ENCODE results near the gene ZNRF2. TPM values are rescaled to one million over a fixed set of nuclear protein-coding genes. Genes with fewer than 3 reads are reported as not detected.

Gene ZNRF2
- total RNA-seq, 3 donors from 2014 or later: 8.0 to 9.4 (median 8.3) TPM

- Mint-ChIP-seq H3K4me1 (ENCODE audit: low read depth) (peaks cover 2% of the 10 kb centered on the region), H3K36me3 (ENCODE audit: insufficient read depth) (no peaks in the 10 kb centered on the region), H3K27me3 (ENCODE audit: low read depth) (no peaks in the 10 kb centered on the region), H3K4me3 (no peak overlapping the region), H3K9me3 (no peaks in the 10 kb centered on the region)
- ATAC-seq: no peak
- no peak for DNase-seq
These were observed 98.2 kb downstream of the ZNRF2 start for GRCh38 chr7:30382607-30383006.

- Mint-ChIP-seq H3K27me3 (ENCODE audit: low read depth) (no peaks in the 10 kb centered on the region), H3K9me3 (no peaks in the 10 kb centered on the region), H3K4me3 (no peak overlapping the region), H3K4me1 (ENCODE audit: low read depth) (peaks cover 2% of the 10 kb centered on the region), H3K36me3 (ENCODE audit: insufficient read depth) (peaks cover 8% of the 10 kb centered on the region)
- DNase-seq: no peak
- no peak for ATAC-seq
These were observed 105.4 kb downstream of the ZNRF2 start for GRCh38 chr7:30389791-30390190.

GRCh38 chr7:30390736-30391636 is 106.6 kb downstream of the ZNRF2 start:
- H3K27me3 Mint-ChIP-seq (ENCODE audit: low read depth): no peaks in the 10 kb centered on the region
- H3K4me1 Mint-ChIP-seq (ENCODE audit: low read depth): peaks cover 2% of the 10 kb centered on the region
- H3K36me3 Mint-ChIP-seq (ENCODE audit: insufficient read depth): peaks cover 11% of the 10 kb centered on the region
- no peaks in the 10 kb centered on the region for H3K9me3 Mint-ChIP-seq
- no peak overlapping the region for H3K4me3 Mint-ChIP-seq
- DNase-seq (no peak), ATAC-seq (no peak)

- H3K9me3 Mint-ChIP-seq: no peaks in the 10 kb centered on the region
- ATAC-seq (no peak), DNase-seq (no peak)
- H3K4me3 Mint-ChIP-seq: no peak overlapping the region
- H3K36me3 Mint-ChIP-seq (ENCODE audit: insufficient read depth): peaks cover 11% of the 10 kb centered on the region
- H3K27me3 Mint-ChIP-seq (ENCODE audit: low read depth): no peaks in the 10 kb centered on the region
- H3K4me1 Mint-ChIP-seq (ENCODE audit: low read depth): peaks cover 2% of the 10 kb centered on the region
These were observed 107.4 kb downstream of the ZNRF2 start for GRCh38 chr7:30391806-30392205.

- Mint-ChIP-seq H3K9me3 (no peaks in the 10 kb centered on the region), H3K4me3 (no peak overlapping the region), H3K4me1 (ENCODE audit: low read depth) (no peaks in the 10 kb centered on the region), H3K27me3 (ENCODE audit: low read depth) (no peaks in the 10 kb centered on the region), H3K36me3 (ENCODE audit: insufficient read depth) (peaks cover 4% of the 10 kb centered on the region)
- DNase-seq (no peak), ATAC-seq (no peak)
These were observed 111.3 kb downstream of the ZNRF2 start for GRCh38 chr7:30395676-30396075.

- peaks cover 4% of the 10 kb centered on the region for H3K36me3 Mint-ChIP-seq (ENCODE audit: insufficient read depth)
- H3K4me3 Mint-ChIP-seq: no peak overlapping the region
- H3K27me3 Mint-ChIP-seq (ENCODE audit: low read depth): no peaks in the 10 kb centered on the region
- no peak for DNase-seq
- no peaks in the 10 kb centered on the region for H3K9me3 Mint-ChIP-seq
- ATAC-seq: no peak
- no peaks in the 10 kb centered on the region for H3K4me1 Mint-ChIP-seq (ENCODE audit: low read depth)
These were observed 112.0 kb downstream of the ZNRF2 start for GRCh38 chr7:30396389-30396788.

- DNase-seq: no peak
- no peak overlapping the region for H3K4me3 Mint-ChIP-seq
- no peaks in the 10 kb centered on the region for H3K4me1 Mint-ChIP-seq (ENCODE audit: low read depth)
- H3K27me3 Mint-ChIP-seq (ENCODE audit: low read depth): no peaks in the 10 kb centered on the region
- peaks cover 15% of the 10 kb centered on the region for H3K36me3 Mint-ChIP-seq (ENCODE audit: insufficient read depth)
- no peak for ATAC-seq
- no peaks in the 10 kb centered on the region for H3K9me3 Mint-ChIP-seq
These were observed 119.1 kb downstream of the ZNRF2 start for GRCh38 chr7:30403477-30403876.

- H3K9me3 Mint-ChIP-seq: no peaks in the 10 kb centered on the region
- H3K27me3 Mint-ChIP-seq (ENCODE audit: low read depth): no peaks in the 10 kb centered on the region
- H3K4me1 Mint-ChIP-seq (ENCODE audit: low read depth): no peaks in the 10 kb centered on the region
These were observed 120.8 kb downstream of the ZNRF2 start for GRCh38 chr7:30405179-30405578.

GRCh38 chr7:30406664-30407425 is 122.4 kb downstream of the ZNRF2 start:
- peaks cover 17% of the 10 kb centered on the region for H3K36me3 Mint-ChIP-seq (ENCODE audit: insufficient read depth)
- ATAC-seq (no peak), DNase-seq (no peak)
- no peaks in the 10 kb centered on the region for H3K27me3 Mint-ChIP-seq (ENCODE audit: low read depth)
- H3K4me3 Mint-ChIP-seq: no peak overlapping the region
- no peaks in the 10 kb centered on the region for H3K4me1 Mint-ChIP-seq (ENCODE audit: low read depth)
- H3K9me3 Mint-ChIP-seq: no peaks in the 10 kb centered on the region

More at GRCh38 chr7:30405179-30405578, 120.8 kb downstream of the ZNRF2 start:
- H3K36me3 Mint-ChIP-seq (ENCODE audit: insufficient read depth): peaks cover 17% of the 10 kb centered on the region
- ATAC-seq: no peak
- H3K4me3 Mint-ChIP-seq: no peak overlapping the region
- DNase-seq: no peak

- Mint-ChIP-seq H3K4me3 (no peak overlapping the region), H3K36me3 (ENCODE audit: insufficient read depth) (peaks cover 6% of the 10 kb centered on the region), H3K4me1 (ENCODE audit: low read depth) (no peaks in the 10 kb centered on the region), H3K9me3 (no peaks in the 10 kb centered on the region), H3K27me3 (ENCODE audit: low read depth) (no peaks in the 10 kb centered on the region)
- DNase-seq (no peak), ATAC-seq (no peak)
These were observed 126.8 kb downstream of the ZNRF2 start for GRCh38 chr7:30411173-30411572.

- Mint-ChIP-seq H3K9me3 (no peaks in the 10 kb centered on the region), H3K36me3 (ENCODE audit: insufficient read depth) (peaks cover 3% of the 10 kb centered on the region), H3K4me3 (no peak overlapping the region), H3K27me3 (ENCODE audit: low read depth) (no peaks in the 10 kb centered on the region), H3K4me1 (ENCODE audit: low read depth) (no peaks in the 10 kb centered on the region)
- DNase-seq (no peak), ATAC-seq (no peak)
These were observed 127.5 kb downstream of the ZNRF2 start for GRCh38 chr7:30411897-30412296.

GRCh38 chr7:30412782-30413504 is 128.5 kb downstream of the ZNRF2 start:
- Mint-ChIP-seq H3K4me3 (no peak overlapping the region), H3K4me1 (ENCODE audit: low read depth) (no peaks in the 10 kb centered on the region), H3K36me3 (ENCODE audit: insufficient read depth) (peaks cover 3% of the 10 kb centered on the region), H3K27me3 (ENCODE audit: low read depth) (no peaks in the 10 kb centered on the region), H3K9me3 (no peaks in the 10 kb centered on the region)
- ATAC-seq (peak in 1 of 2 donors; percentile 58), DNase-seq (no peak)

GRCh38 chr7:30413864-30414263 is 129.5 kb downstream of the ZNRF2 start:
- ATAC-seq (no peak), DNase-seq (no peak)
- no peak overlapping the region for H3K4me3 Mint-ChIP-seq

More at GRCh38 chr7:30413864-30414263, 129.5 kb downstream of the ZNRF2 start:
- no peaks in the 10 kb centered on the region for H3K4me1 Mint-ChIP-seq (ENCODE audit: low read depth)
- H3K36me3 Mint-ChIP-seq (ENCODE audit: insufficient read depth): no peaks in the 10 kb centered on the region
- no peaks in the 10 kb centered on the region for H3K27me3 Mint-ChIP-seq (ENCODE audit: low read depth)
- H3K9me3 Mint-ChIP-seq: no peaks in the 10 kb centered on the region
